Measurements from ENCODE around the gene SLC26A1. TPM values are rescaled to one million over a fixed set of nuclear protein-coding genes. Genes with fewer than 3 reads are reported as not detected.
"Not testable (repeated sequence)": the region's sequence is repeated elsewhere in the genome, so short reads cannot be mapped to it uniquely, and the experiment has no call there.

The SLC26A1 gene
- total RNA-seq, 1 donor from 2014 or later, result 0.22 TPM

DNA sequence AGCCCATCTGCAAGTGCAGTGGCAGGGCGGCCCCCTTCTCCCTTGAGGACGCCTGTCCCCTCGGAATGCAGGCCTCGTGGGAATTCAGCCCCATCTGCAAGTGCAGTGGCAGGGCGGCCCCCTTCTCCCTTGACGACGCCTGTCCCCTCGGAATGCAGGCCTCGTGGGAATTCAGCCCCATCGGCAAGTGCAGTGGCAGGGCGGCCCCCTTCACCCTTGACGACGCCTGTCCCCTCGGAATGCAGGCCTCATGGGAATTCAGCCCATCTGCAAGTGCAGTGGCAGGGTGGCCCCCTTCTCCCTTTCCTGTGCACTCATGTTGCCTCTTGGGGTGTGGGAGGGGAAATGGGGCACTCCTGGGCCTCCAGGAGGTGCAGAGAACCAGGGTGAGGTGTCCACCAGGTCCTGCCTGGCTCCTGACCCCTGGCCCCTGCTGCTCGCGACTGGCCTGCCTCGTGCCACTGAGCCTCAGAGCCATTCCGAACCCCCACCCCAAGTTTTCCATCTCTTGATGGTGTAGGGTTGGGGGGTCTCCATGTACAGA lies 6.8 kb upstream of the SLC26A1 start:
- no peak for DNase-seq (ENCODE audit: low spot score)

GRCh38 chr4:999240-999863 lies 6.1 kb upstream of the SLC26A1 start:
- DNase-seq (ENCODE audit: low spot score), result not testable (repeated sequence)

DNA sequence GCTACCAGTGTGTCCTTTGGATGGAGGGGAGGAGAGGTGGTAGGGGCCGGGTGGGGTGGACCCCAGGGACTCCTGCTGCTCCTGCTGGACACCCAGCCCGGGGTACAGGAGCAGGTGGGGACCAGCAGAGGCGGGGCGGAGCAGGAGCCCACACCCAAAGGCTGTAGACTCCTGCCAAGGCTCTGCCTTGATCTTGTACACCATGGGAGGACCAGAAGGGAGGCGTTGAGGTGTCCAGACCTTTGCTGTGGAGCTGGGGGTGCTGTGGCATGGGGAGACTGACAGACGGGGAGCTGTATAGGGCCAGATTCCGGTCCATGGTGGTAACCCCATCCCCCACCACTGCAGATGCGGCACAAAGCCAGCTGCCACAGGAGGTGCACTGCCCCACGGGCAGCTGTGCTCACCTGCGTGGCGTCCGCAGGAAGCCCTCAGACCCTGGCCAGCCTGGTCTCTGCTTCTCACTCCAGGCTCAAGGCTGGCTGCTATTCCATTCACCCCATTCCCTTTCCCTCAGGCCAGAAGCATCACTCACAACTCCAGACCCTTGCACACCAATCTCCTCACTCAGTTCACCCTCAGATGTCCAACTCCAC lies 5.0 kb upstream of the SLC26A1 start:
- DNase-seq (ENCODE audit: low spot score), result no peak

DNA sequence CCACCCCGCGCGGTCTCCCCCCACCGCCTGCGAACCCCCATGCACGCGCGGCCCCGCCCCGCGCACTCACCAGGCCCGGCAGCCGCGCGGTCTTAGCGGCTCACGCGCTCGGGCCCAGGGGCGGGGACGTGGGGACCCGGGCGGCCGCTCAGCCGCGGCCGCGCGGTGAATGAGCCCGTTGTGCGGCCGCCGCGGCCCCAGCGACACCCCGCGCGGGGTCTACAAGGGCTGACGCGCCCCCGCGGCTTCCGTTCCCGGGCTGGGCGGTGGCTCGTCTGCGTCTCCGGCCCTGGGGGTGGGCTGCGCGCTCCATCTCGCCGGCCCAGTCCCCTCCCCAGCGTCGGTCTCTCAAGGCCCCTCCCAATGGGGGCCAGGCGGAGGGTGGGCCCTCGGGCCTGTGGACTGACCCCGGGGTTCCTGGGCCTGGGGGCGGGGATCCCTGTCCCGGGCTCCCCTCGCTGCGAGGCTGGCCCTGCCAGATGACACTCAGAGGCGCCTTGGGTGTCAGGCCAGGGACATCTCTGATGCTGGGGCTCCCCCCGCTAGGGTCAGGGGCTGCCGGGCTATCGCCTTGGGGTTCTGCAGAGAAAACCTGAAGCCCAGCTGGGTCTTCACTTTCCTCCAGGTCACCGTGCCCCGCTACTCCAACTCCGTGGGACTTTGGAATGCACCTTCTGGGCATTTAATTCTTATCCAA lies 4.3 kb upstream of the SLC26A1 start:
- DNase-seq (ENCODE audit: low spot score), result no peak

DNA sequence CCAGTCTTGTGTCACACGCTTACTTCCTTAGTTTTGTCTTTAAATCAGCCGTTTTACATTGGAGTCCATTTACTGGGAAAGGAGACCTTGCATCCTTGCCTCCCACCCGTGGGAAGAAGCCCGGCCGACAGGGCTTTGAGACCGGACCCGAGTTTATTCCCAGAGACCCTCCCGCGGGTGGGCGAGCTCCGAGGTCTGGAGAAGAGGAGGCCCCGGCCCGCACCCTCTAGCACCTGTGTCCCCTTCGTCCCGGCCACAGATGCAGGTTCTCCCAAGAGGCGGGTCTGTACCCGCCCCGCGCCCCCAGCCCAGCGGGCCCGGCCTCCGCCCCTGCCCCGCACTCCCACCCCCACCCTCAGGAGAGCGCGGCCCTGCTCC lies 3.8 kb upstream of the SLC26A1 start:
- no peak for DNase-seq (ENCODE audit: low spot score)

GRCh38 chr4:996030-996996 lies 3.1 kb upstream of the SLC26A1 start:
- DNase-seq (ENCODE audit: low spot score), result no peak

DNA sequence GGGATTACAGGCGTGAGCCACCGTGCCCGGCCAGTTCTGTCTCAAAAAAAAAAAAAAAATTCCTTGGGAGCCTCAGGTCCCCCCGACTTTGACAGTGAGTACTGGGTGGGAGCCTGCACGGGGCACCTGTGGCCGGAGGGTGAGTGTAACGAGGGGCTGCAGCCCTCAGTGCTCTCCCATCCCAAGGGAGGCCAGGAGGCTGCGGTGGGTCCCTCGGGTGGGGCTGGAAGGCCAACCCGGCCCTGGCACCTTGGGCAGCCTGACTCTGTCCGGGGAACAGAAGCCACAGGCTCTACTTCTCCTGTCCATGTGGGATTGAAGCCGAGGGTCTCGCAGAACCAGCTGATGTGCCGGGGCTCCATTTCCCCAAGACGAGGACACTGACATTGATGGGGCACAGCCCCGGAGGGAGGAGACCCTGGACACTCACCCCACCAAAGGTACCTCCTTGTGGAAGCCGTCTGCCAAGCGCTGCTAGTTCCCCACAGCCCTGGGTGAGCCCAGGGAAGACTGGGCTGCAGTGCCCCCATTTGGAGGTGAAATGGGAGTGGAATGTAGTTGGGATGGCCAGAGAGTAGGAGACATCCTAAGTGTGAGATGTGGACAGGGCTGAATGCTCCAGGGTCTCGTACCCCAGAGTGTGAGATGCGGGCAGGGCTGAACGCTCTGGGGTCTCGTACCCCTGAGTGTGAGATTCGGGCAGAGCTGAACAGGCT lies 2.3 kb upstream of the SLC26A1 start:
- no peak for DNase-seq (ENCODE audit: low spot score)

GRCh38 chr4:992297-993110 lies 700 bp downstream of the SLC26A1 start:
- no peak for DNase-seq (ENCODE audit: low spot score)

GRCh38 chr4:991451-992296 lies 1.5 kb downstream of the SLC26A1 start:
- no peak for DNase-seq (ENCODE audit: low spot score)

DNA sequence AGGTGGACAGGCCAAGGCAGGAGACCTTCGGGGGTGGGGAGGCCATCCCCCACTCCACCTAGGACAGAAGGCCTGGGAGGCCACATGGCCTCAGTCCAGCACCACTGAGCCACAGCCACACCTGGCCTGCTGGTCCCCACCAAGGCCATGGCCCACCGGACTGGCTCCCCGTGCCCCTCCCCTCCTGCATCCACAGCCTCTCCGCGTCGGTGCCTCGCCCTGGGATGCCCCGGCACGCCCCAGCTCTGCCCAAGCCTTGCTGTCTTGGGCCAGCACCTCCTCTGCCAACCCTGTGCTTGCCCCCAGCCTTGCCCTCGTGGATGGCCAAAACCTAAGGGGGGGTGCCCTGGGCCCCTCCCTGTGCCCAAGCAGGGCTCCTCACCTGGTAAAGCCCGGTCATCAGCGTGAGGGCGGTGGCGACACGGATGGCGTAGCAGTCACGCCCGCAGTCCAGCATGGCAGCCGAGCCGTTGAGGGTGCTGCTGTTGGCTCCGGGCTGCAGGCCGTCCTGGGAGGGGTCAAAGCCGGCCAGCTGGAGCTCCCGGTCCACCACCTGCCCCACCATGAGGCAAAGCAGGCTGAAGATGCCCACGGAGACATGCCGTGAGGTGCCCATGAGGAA lies 2.3 kb downstream of the SLC26A1 start:
- no peak for DNase-seq (ENCODE audit: low spot score)

- no peak for DNase-seq (ENCODE audit: low spot score)
Observed at GRCh38 chr4:989722-990471, 3.3 kb downstream of the SLC26A1 start.

DNA sequence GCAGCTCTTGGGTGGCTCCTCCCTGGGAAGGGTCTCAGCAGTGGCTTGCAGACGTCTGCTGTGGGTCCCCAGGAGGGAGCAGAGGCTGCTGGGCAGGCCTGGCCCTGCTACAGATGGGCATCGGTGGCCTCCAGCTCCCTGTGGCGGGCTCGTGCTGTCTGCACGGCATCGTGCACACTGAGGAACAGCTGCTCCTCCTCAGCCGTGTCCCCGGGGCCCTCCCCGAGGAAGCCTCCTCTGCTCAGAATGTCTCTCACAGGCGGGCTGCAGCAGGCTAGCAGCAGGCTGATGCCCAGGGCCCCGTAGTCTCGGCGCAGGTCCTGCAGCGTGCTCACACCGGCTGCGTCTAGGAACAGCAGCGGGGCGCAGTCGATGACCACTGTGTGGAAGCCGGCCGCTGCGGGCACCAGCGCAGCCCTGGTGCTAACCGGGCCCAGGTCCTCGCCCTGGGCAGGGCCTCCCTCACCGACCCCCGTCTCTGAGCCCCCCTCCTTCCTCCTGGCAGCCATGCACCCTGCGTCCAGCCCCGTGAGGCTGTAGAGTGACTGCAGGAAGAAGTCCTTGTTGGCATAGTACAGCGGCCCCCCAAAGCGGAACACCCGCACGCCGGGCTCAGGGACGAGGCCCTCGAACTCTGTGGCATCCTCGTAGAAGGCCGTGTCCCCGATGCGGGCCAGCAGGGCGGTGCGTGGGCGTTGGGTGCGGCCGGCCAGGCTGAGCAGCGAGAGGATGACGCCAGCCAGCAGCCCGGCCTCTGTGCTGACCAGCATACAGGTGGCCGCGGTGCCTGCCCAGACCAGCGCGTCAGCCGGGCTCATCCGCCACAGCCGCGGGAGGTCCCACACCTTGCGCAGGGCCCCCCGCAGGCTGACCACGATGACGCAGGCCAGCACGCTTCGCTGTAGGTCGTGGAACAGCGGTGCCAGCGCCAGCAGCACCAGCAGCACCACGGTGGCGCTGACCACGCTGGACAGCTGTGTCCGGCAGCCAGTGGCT lies 4.2 kb downstream of the SLC26A1 start:
- no peak for DNase-seq (ENCODE audit: low spot score)

- DNase-seq (ENCODE audit: low spot score), result no peak
Observed at GRCh38 chr4:987624-988513, 5.3 kb downstream of the SLC26A1 start.

DNA sequence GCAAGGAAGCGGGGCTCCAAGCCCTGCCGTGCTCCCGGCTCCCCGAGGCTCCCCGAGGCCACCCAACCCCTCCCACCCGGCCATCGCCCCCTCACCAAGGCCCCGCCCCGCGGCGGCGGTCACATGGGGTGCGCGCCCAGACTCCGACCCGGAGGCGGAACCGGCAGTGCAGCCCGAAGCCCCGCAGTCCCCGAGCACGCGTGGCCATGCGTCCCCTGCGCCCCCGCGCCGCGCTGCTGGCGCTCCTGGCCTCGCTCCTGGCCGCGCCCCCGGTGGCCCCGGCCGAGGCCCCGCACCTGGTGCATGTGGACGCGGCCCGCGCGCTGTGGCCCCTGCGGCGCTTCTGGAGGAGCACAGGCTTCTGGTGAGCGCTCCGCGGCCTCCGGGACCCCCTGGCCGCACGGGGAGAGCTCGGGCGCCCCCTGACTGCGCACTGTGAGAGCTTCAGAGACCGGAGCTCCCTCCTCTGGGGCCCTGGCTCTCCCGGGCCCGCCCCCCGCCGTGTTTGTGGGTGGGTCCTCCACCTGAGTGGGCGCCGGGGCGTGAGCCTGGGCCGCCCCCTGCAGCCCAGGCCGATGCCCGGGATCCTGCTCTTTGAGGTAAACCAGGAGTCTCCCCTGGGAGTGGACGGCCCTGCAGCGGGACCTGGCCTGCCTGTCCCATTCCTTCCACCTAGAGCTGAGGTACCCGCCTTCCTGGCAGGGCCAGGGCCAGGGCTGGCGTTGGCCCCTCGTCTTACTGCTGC lies 6.2 kb downstream of the SLC26A1 start, which contains the start of gene IDUA:
IDUA (plus strand) TSS at position 166 of the 745 bp plus-strand sequence; CDS start at position 207, 41 bp downstream.
- DNase-seq (ENCODE audit: low spot score), result peak; percentile 95

Data from mesenteric fat pad (tissue), 1 donor.